Measurements from ENCODE around the gene TDRD9.

Gene TDRD9

DNA sequence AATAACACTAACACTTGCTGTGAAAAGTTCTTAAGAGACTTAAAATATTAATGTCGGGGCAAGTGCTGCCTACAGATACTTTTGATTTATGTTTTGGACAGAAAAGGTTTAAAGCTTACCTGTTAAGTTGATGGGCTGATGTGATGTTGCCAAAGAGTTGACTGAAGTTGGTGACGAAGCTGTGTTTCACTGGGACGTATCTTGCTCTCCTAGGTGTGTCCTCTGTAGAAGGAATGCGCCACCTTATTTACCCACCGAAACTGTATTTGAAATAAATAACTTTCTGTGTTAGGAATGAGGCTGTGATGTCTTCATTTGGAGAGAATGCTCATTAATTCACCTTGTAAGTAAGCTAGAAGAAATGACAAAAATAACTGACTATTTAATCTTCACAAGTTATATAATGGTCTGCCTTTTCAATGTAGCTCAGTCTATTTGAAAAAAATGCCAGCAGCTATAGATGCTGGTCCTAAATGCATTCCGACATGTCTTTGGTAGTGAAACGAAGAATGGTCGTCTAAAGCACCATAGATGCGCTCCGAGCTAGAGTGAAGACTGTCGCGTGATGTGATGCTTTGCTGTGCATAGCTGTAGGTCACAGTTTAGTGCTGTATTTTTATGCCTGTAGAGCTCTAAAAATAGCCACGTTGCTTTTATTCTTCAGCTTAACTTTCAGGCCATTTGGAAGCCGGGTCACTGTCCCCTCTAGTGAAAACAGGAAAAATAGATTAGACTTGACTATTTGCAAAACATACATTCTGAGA lies 13.9 kb downstream of the TDRD9 start, which contains the start of gene RD3L:
RD3L (minus strand) TSS at position 557 of the 764 bp plus-strand sequence. CDS start 834 bp downstream, outside the sequence.
- no peak within 1 kb of the TSS for H3K9ac ChIP-seq (ENCODE audit: low read length)
- no peaks in the 10 kb centered on the region for H3F3A ChIP-seq (ENCODE audit: insufficient read depth, low read length)
- H3K79me2 ChIP-seq (ENCODE audit: insufficient read depth, low read length): no peaks in the 10 kb centered on the region
- no peak within 1 kb of the TSS for H3K4me3 ChIP-seq (ENCODE audit: low read depth, low read length, poor library complexity, severe bottlenecking)
- H3K9me2 ChIP-seq (ENCODE audit: low read depth, low read length): no peaks in the 10 kb centered on the region
- no peaks in the 10 kb centered on the region for H4K20me1 ChIP-seq (ENCODE audit: insufficient read depth, low read length)
- H3K4me2 ChIP-seq (ENCODE audit: low read length): no peak within 1 kb of the TSS
- peaks cover 8% of the 10 kb centered on the region for H3K9me3 ChIP-seq (ENCODE audit: low read length)
- H3K27ac ChIP-seq (ENCODE audit: low read depth, low read length, poor library complexity, severe bottlenecking): no peak within 1 kb of the TSS
- H3K4me1 ChIP-seq (ENCODE audit: insufficient read depth, low read length, severe bottlenecking): no peaks in the 10 kb centered on the region
- H3K27me3 ChIP-seq (ENCODE audit: insufficient read depth, low read length): peaks cover 9% of the 10 kb centered on the region; the same call in 1 of the 2 replicates
- no peaks in the 10 kb centered on the region; the same call in 1 of the 2 replicates for H3K36me3 ChIP-seq (ENCODE audit: insufficient read depth, low read length)
- TF ChIP-seq, protein P1, sequence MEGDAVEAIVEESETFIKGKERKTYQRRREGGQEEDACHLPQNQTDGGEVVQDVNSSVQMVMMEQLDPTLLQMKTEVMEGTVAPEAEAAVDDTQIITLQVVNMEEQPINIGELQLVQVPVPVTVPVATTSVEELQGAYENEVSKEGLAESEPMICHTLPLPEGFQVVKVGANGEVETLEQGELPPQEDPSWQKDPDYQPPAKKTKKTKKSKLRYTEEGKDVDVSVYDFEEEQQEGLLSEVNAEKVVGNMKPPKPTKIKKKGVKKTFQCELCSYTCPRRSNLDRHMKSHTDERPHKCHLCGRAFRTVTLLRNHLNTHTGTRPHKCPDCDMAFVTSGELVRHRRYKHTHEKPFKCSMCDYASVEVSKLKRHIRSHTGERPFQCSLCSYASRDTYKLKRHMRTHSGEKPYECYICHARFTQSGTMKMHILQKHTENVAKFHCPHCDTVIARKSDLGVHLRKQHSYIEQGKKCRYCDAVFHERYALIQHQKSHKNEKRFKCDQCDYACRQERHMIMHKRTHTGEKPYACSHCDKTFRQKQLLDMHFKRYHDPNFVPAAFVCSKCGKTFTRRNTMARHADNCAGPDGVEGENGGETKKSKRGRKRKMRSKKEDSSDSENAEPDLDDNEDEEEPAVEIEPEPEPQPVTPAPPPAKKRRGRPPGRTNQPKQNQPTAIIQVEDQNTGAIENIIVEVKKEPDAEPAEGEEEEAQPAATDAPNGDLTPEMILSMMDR (IDR thresholded peaks at IDR 0.05; ENCODE audit: low read length): no peak
- TF ChIP-seq EZH2 (IDR thresholded peaks at IDR 0.05; ENCODE audit: borderline replicate concordance, low read length): no peak
- H2AFZ ChIP-seq (ENCODE audit: low read length): no peak within 1 kb of the TSS

GRCh38 chr14:103943673-103944072 lies 15.4 kb downstream of the TDRD9 start:
- no peak overlapping the region for H3K9ac ChIP-seq (ENCODE audit: low read length)
- H3K79me2 ChIP-seq (ENCODE audit: insufficient read depth, low read length): no peaks in the 10 kb centered on the region
- H3K36me3 ChIP-seq (ENCODE audit: insufficient read depth, low read length): no peaks in the 10 kb centered on the region; the same call in 1 of the 2 replicates
- H3K4me3 ChIP-seq (ENCODE audit: low read depth, low read length, poor library complexity, severe bottlenecking): no peak overlapping the region
- peaks cover 9% of the 10 kb centered on the region; the same call in 1 of the 2 replicates for H3K27me3 ChIP-seq (ENCODE audit: insufficient read depth, low read length)
- H3K27ac ChIP-seq (ENCODE audit: low read depth, low read length, poor library complexity, severe bottlenecking): no peak overlapping the region
- H4K20me1 ChIP-seq (ENCODE audit: insufficient read depth, low read length): no peaks in the 10 kb centered on the region
- H3K9me2 ChIP-seq (ENCODE audit: low read depth, low read length): no peaks in the 10 kb centered on the region
- H3K9me3 ChIP-seq (ENCODE audit: low read length): peaks cover 8% of the 10 kb centered on the region
- TF ChIP-seq EZH2 (IDR thresholded peaks at IDR 0.05; ENCODE audit: borderline replicate concordance, low read length): no peak
- TF ChIP-seq, protein P1 (IDR thresholded peaks at IDR 0.05; ENCODE audit: low read length): no peak
- no peak overlapping the region for H2AFZ ChIP-seq (ENCODE audit: low read length)
- no peaks in the 10 kb centered on the region for H3F3A ChIP-seq (ENCODE audit: insufficient read depth, low read length)
- no peaks in the 10 kb centered on the region for H3K4me1 ChIP-seq (ENCODE audit: insufficient read depth, low read length, severe bottlenecking)
- H3K4me2 ChIP-seq (ENCODE audit: low read length): no peak overlapping the region

GRCh38 chr14:103946975-103947374 lies 18.7 kb downstream of the TDRD9 start:
- Histone ChIP-seq H3K9me2 (ENCODE audit: low read depth, low read length) (no peaks in the 10 kb centered on the region), H3K4me2 (ENCODE audit: low read length) (no peak overlapping the region), H3K4me3 (ENCODE audit: low read depth, low read length, poor library complexity, severe bottlenecking) (no peak overlapping the region), H4K20me1 (ENCODE audit: insufficient read depth, low read length) (no peaks in the 10 kb centered on the region), H3K9me3 (ENCODE audit: low read length) (peaks cover 8% of the 10 kb centered on the region), H3K27me3 (ENCODE audit: insufficient read depth, low read length) (peaks cover 9% of the 10 kb centered on the region; the same call in 1 of the 2 replicates), H3K36me3 (ENCODE audit: insufficient read depth, low read length) (no peaks in the 10 kb centered on the region; the same call in 1 of the 2 replicates), H3K9ac (ENCODE audit: low read length) (no peak overlapping the region), H3F3A (ENCODE audit: insufficient read depth, low read length) (no peaks in the 10 kb centered on the region), H2AFZ (ENCODE audit: low read length) (no peak overlapping the region), H3K4me1 (ENCODE audit: insufficient read depth, low read length, severe bottlenecking) (no peaks in the 10 kb centered on the region), H3K79me2 (ENCODE audit: insufficient read depth, low read length) (no peaks in the 10 kb centered on the region), H3K27ac (ENCODE audit: low read depth, low read length, poor library complexity, severe bottlenecking) (no peak overlapping the region)
- TF ChIP-seq, protein P1 (IDR thresholded peaks at IDR 0.05; ENCODE audit: low read length): no peak
- no peak for TF ChIP-seq EZH2 (IDR thresholded peaks at IDR 0.05; ENCODE audit: borderline replicate concordance, low read length)
